Middle frontal gyrus (tissue), 1 donor: ENCODE data around the gene ILF3.

Experiments
- DNase-seq: peaks from one replicate; pipeline ENCODE4 v3.0.0-alpha.2; 2015; ENCODE audit warnings: low spot score; ENCODE audit errors: extremely low spot score

ILF3 gene

DNA sequence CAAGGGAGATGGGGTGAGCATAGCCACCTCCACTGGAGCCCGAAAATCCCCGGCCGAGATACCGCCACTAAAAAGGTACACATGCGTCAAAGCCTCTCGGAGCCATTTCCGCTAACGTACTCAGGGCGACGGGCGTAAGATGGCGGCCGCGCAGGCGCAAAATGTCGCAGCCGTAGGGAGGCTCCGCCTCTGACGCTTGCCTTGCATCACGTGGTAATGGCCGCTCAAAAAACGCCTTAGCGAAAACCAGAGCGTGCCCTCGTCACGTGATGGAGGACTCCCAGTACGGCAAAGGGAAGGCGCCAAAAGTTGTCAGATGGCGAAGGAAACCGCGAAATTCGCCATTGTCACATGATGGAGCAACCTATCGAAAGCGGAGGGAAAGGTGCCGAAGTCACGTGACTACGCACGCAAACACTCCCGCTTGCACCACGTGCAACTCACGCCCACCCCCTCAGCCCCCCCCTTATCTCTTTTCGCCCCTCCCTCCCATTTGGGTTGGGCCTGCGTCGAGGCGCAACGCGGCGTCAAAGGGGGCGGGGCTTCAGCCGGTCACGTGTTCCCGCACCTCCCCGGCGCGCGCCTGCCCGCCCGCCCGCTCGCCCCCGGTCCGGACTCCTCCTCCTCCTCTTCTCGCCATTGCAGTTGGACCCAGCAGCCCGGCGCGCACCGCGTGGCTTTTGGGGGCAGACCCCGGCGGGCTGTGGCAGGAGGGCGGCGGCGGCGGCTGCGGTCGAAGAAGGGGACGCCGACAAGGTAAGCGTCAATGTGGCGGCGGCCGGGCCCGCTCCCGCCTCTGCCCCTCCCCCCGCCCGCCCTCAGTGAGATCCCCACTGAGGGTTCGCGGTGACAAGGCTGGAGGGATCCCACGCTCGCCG, at the start of gene ILF3:
TSS of gene ILF3 (plus strand) at position 615 of the 878 bp plus-strand sequence. CDS start 16,260 bp downstream, outside the sequence.
- DNase-seq: peak; percentile 99

GRCh38 chr19:10604460-10604980, 49.6 kb upstream of the ILF3 start:
- DNase-seq: no peak

- DNase-seq: no peak
Measured at GRCh38 chr19:10611907-10612306, 42.2 kb upstream of the ILF3 start.

GRCh38 chr19:10612499-10613119, 41.5 kb upstream of the ILF3 start:
- no peak for DNase-seq

GRCh38 chr19:10615429-10616023, 38.6 kb upstream of the ILF3 start:
- no peak for DNase-seq

DNA sequence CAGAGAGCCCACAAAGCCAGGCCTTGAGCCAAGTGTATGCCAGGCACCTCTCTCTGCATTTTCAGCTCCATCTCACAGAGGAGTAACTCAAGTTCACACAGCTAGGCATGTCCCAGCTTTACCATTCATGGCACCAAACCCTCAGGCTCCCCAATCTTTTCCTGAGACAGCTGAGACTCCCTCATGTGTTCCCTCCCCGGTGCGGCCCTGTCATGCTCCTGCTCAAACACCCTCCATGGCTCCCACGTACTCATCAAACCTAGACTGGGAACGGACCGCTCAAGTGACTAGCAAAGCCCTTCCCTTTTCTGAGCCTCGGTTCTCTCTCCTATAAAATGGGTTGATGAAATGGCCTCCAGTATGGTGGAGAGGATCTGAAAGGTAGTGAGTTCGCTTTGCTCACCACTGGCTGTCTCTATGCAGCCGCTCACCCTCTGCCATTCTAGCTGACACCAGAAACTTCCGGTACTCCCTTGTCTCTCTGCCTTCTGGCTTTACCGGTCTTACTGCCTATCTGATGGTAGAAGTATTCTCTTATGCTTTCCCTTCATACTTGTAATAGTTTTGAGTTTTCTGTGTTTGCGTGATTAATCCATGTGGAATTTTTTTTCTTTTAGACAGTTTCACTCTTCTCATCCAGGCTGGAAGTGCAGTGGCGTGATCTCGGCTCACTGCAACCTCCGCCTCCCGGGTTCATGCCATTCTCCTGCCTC, 36.6 kb upstream of the ILF3 start:
- no peak for DNase-seq

DNA sequence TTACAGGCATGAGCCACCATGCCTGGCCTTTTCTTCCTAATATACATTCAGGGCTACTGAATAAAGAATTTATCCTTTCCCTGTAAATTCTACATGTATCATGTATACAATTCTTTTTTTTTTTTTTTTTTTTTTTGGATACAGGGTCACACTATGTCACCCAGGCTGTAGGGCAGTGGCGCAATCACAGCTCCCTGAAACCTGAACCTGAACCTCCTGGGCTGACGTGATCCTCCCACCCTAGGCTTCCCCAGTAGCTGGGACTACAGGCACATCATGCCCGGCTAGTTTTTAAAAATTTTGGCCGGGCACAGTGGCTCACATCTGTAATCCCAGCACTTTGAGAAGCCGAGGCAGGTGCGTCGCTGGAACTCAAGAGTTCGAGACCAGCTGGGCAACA, 35.3 kb upstream of the ILF3 start:
- no peak for DNase-seq

DNA sequence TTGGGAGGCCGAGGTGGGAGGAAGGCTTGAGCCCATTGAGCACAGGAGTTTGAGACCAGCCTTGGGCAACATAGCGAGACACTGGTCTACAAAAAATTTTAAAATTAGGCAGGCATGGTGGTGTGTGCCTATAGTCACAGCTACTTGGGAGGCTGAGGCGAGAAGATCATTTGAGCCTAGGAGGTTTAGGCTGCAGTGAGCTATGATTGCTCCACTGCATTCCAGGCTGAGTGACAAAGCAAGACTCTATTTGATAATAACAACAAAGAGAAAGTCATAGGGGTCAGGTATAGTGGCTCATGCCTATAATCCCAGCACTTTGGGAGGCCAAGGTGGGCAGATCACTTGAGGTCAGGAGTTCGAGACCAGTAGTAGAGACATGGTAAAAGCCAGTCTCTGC, 33.4 kb upstream of the ILF3 start:
- no peak for DNase-seq

DNA sequence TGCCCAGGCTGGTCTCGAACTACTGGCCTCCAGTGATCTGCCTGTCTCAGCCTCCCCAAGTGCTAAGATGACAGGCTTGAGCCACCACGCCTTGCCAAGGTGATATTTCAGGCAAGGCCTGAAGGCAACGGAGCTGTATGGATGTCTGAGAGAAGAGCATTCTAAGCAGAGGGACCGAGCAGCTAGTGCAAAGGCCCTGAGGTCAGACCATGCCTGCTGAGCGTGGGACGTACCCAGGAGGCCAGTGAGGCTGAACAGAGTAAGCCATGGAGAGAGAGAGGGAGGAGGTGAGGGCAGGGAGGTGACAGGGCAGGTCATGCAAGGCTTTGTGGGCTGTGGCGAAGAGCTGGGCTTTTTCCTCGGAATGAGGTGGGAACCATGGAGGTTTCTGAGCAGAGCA, 32.2 kb upstream of the ILF3 start:
- DNase-seq: no peak

GRCh38 chr19:10624585-10624984, 29.6 kb upstream of the ILF3 start:
- DNase-seq: no peak

DNA sequence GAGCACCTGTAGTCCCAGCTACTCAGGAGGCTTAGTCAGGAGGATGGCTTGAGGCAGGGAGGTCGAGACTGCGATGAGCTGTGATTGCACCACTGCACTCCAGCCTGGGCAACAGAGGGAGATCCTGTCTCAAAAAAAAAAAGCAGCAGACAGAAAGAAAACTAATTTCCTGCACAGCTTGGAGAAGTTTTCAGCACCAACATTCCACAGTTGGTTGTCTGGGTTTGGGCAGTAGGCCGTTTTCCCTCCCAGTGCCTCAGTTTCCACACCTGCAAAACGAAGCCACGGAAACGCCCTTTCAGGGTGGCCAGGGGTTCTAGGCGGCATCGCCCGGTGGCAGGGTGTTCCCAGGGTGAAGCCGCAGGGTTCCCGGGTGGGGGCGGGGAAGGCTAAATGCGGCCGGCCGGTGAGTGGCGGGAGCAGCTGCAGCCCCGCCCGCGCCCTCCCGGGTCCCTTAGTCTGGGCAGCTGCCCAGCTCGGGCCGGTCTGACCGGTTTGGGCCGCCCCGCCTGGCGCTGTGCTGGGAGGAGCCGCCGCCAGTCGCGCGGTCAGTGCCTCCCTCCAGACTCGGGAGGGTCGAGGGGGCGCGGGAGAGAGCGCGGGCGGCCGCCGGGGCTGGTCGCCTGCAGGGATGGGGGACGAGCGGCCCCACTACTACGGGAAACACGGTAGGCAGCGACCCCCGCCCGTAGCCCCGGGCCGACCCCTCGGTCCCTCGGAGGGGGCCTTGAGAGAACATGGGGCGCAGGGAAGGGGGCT, 29.0 kb upstream of the ILF3 start, which contains the start of gene SLC44A2:
TSS of gene SLC44A2 (plus strand) at position 551 of the 759 bp plus-strand sequence. CDS start at position 632, 81 bp downstream.
- DNase-seq: peak; percentile 37

GRCh38 chr19:10625762-10626138, 28.4 kb upstream of the ILF3 start:
- DNase-seq: no peak

DNA sequence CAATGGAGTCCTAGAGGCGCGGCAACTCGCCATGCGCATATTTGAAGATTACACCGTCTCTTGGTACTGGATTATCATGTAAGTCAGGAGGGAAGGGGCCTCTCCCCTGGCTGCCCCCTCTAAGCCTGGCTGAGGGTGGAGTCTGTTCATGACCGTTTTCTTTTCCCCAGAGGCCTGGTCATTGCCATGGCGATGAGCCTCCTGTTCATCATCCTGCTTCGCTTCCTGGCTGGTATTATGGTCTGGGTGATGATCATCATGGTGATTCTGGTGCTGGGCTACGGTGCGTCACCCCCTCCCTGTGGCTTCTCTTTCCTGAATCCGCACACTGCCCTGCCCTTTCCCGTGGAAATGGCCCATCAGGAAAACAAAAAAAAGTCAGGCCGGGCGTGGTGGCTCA, 22.3 kb upstream of the ILF3 start:
- DNase-seq: no peak

DNA sequence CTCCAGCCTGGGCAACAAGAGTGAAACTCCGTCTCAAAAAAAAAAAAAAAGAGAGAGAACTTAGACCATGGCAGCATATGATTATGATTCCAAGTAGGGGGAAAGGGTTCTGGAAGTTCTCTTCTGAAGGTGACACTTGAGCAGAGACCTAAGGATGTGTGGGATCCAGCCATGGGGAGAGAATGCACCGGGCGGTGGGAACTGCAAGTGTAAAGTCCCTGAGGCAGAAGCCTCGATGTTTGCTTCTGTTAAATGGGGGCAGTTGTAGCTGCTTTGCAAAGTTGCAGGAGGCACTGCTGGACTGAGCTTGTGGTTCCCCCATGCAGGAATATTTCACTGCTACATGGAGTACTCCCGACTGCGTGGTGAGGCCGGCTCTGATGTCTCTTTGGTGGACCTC, 19.7 kb upstream of the ILF3 start:
- DNase-seq: no peak

DNA sequence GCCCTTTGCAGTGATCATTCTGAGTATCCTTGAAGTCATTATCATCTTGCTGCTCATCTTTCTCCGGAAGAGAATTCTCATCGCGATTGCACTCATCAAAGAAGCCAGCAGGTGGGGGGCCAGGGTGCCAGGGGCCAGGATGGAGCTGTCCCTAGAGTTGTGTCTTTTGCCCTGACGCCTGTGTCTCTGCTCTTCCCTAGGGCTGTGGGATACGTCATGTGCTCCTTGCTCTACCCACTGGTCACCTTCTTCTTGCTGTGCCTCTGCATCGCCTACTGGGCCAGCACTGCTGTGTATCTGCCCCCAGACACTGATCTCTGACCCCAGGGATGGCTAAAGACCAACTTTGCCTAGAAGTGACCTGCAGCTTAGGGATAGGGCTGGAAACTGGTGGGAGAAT, 19.2 kb upstream of the ILF3 start:
- DNase-seq: no peak

DNA sequence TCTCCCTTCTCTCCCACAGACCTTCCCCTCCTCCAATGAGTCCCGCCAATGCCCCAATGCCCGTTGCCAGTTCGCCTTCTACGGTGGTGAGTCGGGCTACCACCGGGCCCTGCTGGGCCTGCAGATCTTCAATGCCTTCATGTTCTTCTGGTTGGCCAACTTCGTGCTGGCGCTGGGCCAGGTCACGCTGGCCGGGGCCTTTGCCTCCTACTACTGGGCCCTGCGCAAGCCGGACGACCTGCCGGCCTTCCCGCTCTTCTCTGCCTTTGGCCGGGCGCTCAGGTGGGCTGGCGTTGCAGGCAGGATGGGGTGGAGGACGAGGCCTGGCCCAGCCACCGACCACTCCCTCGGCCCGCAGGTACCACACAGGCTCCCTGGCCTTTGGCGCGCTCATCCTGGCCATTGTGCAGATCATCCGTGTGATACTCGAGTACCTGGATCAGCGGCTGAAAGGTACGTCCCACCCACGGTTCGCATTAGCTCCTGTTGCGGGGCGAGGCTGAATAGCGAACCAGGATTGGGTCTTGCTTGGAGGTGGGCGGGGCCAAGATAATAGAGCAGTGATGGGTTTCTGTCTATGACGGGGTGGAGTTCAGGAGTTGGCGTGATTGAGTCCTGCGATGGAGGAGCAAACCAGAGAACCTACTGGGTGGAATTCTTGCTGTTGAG, 17.7 kb upstream of the ILF3 start:
- no peak for DNase-seq

DNA sequence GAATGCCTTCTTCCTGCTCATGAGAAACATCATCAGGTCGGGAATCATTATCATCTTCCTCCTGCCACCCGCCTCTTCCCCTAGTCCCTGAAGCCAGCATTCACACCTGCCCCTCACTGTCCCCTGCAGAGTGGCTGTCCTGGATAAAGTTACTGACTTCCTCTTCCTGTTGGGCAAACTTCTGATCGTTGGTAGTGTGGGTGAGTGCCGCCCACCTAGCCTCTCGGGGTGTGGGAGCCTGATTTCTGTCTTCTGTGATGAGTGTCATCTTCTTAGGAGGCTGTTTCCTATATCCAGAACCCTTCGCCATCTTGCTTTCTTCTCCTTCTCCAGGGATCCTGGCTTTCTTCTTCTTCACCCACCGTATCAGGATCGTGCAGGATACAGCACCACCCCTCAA, 16.3 kb upstream of the ILF3 start:
- no peak for DNase-seq

- no peak for DNase-seq
Measured at GRCh38 chr19:10639836-10640235, 14.3 kb upstream of the ILF3 start.

DNA sequence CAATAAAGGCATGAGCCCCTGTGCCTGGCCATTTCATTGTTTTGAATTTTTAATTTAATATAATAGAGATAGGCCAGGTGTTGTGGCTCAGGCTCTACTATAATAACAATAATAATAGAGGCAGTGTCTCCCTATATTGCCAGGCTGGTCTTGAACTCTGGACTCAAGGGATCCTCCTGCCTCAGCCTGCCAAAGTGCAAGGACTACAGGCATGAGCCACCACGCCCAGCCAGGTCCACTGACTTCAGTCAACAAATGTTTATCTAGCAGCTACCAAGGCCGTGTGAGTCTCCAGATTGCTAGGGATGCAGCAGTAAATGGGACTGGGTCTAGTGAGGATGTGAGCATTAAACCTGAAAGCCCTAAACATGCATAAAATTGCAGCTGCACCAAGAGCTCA, 13.8 kb upstream of the ILF3 start:
- no peak for DNase-seq

DNA sequence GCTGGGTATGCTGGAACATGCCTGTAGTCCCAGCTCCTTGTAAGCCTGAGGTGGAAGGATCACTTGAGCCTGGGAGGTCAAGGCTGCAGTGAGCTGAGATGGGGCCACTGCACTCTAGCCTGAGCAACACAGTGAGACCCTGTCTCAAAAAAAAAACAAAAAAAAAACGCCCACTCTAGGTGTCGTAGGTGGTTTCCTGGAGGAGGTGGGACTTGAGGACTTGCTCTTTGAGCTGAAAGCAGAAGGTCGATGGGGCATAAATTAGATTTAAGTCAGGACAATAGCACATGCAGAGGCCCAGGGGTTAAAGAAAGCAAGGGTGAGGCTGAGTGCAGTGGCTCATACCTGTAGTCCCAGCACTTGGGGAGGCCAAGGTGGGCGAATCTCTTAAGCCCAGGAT, 12.9 kb upstream of the ILF3 start:
- no peak for DNase-seq
